Myometrial cell (primary cell): Measurements from ENCODE around the gene PCDHA8. TPM values are rescaled to one million over a fixed set of nuclear protein-coding genes. Genes with fewer than 3 reads are reported as not detected.

ENCODE experiments used
- total RNA-seq: library from RNA; depleted of rRNA; stranded (reverse); fragments of >200 nt; gene quantifications from 2 replicates; pipeline ENCODE4 v1.2.3, GENCODE V29; 2015

Gene PCDHA8
- total RNA-seq, 1 donor from 2014 or later = not detected

Other genes with a start within 250 kb of the PCDHA8 start
- gene CD14, start 208.0 kb upstream of the PCDHA8 start, total RNA-seq = 0.18 TPM in 1 of 2 replicates, not detected in the other
- gene TMCO6, start 201.7 kb upstream of the PCDHA8 start, total RNA-seq = 42.1 and 44.5 TPM in 2 replicates
- 55.4 and 63.6 TPM in 2 replicates for gene NDUFA2, start 193.6 kb upstream of the PCDHA8 start, total RNA-seq
- gene IK, start 193.4 kb upstream of the PCDHA8 start, total RNA-seq = 71.5 and 105 TPM in 2 replicates
- gene WDR55, start 176.3 kb upstream of the PCDHA8 start, total RNA-seq = 23.9 and 40.4 TPM in 2 replicates
- gene DND1, start 167.6 kb upstream of the PCDHA8 start, total RNA-seq = 0.18 and 0.29 TPM in 2 replicates
- 103 TPM in 2 replicates for gene HARS1, start 149.8 kb upstream of the PCDHA8 start, total RNA-seq
- gene HARS2, start 149.7 kb upstream of the PCDHA8 start, total RNA-seq = 29.7 and 33.5 TPM in 2 replicates
- 37.2 and 37.7 TPM in 2 replicates for gene ZMAT2, start 140.7 kb upstream of the PCDHA8 start, total RNA-seq
- gene PCDHA1, start 55.0 kb upstream of the PCDHA8 start, total RNA-seq = not detected in 2 replicates
- not detected in 2 replicates for gene PCDHA2, start 46.3 kb upstream of the PCDHA8 start, total RNA-seq
- 0.18 and 0.58 TPM in 2 replicates for gene PCDHA3, start 40.1 kb upstream of the PCDHA8 start, total RNA-seq
- 0.35 TPM in 1 of 2 replicates, not detected in the other for gene PCDHA4, start 34.1 kb upstream of the PCDHA8 start, total RNA-seq
- not detected in 2 replicates for gene PCDHA5, start 19.6 kb upstream of the PCDHA8 start, total RNA-seq
- gene PCDHA6, start 13.2 kb upstream of the PCDHA8 start, total RNA-seq = under 0.01 TPM in 1 of 2 replicates, not detected in the other
- gene PCDHA7, start 6.9 kb upstream of the PCDHA8 start, total RNA-seq = 0.71 TPM in 1 of 2 replicates, not detected in the other
- gene PCDHA9, start 7.2 kb downstream of the PCDHA8 start, total RNA-seq = not detected in 2 replicates
- gene PCDHA10, start 14.7 kb downstream of the PCDHA8 start, total RNA-seq = not detected in 2 replicates
- not detected in 2 replicates for gene PCDHA11, start 27.8 kb downstream of the PCDHA8 start, total RNA-seq
- not detected in 2 replicates for gene PCDHA12, start 34.1 kb downstream of the PCDHA8 start, total RNA-seq
- gene PCDHA13, start 40.9 kb downstream of the PCDHA8 start, total RNA-seq = not detected in 2 replicates
- gene PCDHAC1, start 85.1 kb downstream of the PCDHA8 start, total RNA-seq = not detected in 2 replicates
- gene PCDHAC2, start 125.3 kb downstream of the PCDHA8 start, total RNA-seq = not detected in 2 replicates
- not detected in 2 replicates for gene PCDHB1, start 210.2 kb downstream of the PCDHA8 start, total RNA-seq